ENCODE results near the gene RAC2.
"Not testable (repeated sequence)": the region's sequence is repeated elsewhere in the genome, so short reads cannot be mapped to it uniquely, and the experiment has no call there.

The RAC2 gene

DNA sequence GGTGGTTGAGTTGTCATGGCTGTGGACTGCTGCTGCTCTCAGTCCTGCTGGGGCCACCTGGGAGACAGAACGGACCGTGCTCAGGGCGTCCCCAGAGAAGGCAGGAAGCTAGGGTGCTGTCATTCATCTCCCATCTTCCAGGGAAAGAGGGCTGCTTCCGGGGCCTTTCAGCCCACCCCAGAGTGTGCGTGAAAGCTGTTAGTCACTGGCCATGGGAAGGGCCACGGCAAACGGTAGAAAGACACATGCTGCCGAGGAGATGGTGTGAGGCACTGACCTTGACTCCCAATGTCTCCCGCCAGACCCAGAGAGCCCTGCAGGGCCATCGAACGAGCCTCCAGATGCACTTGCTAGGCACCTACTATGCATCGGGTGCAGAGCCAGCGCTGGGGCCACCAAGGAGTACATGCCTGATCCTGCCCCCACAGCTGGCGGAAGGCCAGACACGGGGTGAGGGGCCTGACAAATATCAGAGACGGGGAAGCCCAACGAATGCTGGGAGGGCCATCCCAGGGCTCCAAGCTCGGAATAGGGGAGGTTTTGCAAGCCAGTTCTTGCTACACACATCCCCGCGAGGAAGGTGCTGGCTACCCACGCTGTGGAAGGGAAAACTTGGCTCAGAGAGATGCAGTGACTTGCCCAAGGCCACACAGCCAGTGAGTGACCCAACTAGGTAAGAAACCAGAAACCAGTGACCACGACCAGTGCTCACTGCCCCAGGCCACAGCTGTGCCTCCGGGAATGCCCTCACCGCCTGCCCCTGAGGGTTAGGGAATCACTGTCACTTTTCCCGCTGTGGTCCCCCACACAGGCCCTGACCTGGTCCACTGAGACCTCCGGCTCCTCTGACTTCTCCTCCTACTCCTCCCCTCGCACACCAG is 10.1 kb downstream of the RAC2 start:
- no peak for DNase-seq

DNA sequence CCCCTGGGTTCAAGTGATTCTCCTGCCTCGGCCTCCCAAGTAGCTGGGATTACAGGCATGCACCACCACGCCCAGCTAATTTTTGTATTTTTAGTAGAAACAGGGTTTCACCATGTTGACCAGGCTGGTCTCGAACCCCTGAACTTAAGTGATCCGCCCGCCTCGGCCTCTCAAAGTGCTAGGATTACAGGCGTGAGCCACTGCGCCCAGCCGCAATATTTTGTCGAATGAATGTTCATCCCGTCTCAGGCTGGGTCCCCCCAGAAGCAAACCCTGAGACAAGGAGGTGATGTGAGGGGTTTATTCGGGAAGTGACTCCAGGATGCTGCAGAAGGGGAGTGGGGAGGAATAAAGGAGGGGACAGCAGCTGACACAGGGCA is 10.7 kb downstream of the RAC2 start:
- DNase-seq: not testable (repeated sequence)

DNA sequence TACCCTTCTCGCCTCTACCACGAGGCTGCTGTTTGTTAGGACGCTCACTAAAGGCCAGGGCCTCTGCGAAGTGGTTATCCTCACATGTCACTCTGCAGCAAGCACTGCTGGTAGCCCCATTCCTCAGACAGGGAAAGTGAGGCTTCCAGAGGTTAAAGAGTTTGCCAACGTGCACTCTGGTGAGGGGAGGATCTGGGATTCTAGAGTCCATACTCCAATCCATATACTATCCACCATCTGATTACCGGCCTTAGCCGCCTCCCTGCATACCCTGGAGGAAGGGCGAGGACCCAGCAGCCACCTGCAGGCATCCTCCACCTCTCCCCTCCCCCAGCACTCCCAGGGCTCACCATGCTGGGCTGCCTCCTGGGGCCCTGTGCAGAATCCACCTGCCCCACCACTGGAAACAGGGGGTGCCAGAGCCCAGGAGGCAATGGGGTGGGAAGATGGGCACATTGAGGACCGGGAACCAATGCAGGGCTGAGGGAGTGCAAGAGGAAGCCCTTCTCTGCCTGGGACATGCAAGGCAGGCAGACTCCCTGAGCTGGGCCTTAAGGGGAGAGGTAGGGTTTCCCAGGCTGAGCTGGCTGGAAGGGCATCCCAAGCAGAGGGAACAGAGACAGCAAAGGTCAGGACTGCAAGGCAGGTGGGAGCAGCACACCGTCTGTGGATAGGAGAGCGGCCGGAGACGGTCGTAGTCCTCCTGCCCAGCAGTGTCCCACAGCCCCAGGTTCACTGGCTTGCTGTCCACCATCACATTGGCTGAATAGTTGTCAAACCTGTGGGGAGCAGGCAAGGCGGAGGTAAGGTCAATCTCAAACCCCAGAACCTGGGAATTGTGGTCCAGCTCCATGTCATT is 11.7 kb downstream of the RAC2 start:
- DNase-seq: no peak

DNA sequence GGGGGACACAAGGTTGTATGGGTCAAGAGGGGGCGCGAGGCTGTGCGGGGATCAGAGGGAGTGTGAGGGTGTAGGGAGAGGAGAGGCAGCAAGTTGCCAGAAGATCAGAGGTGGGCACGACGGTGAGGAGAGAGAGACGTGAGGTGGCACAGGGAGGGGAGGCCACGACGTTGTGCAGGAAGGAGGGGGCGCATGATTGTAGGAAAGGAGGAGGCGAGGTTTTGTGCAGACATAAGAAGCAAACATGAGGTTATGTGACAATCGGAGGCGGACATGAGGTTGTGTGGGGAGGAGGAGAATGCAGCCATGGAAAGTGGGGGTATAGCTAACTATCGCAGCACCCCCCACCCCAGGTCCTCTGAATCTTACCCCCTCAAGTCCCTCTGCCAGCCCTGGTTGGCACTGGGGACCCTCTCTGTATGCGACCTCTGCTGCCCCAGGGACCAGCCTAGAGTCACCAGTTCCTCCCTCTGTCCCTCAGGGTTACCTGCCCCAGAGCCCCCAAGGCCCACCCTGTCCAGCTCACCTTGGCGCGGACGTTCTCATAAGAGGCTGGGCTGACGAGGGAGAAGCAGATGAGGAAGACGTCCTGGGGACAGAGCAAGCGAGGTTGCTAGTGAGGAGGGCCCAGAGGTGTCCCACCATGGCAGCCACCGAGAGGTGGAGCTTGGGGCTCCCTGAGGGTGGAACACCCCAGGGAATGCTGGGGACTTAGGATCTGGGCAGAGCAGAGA is 12.5 kb downstream of the RAC2 start:
- no peak for DNase-seq

DNA sequence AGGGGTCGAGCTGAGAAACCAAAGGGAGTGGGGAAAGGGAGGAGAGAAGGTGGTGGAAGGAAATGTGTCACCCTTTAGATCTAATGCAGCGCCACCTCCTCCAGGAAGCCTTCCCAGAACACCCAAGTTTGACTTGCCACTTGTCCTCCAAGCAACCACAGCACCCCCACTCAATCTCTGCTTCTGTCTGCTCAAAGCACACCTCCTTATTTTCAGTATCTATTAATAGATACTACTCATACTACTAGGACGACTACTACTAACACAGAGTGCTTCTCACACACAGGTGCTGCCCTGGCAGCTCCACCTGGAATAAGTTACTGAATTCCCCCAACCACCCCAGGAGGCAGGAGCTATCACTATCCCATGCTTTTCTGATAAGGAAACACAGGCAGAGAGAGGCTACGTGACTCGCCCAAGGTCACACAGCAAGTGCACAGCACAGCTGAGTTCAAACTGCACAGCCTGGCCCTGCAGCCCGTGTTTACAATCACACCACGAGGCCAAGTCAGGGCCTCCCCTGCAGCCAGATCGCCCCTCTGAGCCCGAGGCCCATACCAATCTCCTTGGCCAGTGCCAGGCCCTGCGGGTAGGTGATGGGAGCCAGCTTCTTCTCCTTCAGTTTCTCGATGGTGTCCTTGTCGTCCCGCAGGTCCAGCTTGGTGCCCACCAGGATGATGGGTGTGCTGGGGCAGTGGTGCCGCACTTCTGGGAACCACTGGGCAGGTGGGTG is 13.2 kb downstream of the RAC2 start:
- no peak for DNase-seq

DNA sequence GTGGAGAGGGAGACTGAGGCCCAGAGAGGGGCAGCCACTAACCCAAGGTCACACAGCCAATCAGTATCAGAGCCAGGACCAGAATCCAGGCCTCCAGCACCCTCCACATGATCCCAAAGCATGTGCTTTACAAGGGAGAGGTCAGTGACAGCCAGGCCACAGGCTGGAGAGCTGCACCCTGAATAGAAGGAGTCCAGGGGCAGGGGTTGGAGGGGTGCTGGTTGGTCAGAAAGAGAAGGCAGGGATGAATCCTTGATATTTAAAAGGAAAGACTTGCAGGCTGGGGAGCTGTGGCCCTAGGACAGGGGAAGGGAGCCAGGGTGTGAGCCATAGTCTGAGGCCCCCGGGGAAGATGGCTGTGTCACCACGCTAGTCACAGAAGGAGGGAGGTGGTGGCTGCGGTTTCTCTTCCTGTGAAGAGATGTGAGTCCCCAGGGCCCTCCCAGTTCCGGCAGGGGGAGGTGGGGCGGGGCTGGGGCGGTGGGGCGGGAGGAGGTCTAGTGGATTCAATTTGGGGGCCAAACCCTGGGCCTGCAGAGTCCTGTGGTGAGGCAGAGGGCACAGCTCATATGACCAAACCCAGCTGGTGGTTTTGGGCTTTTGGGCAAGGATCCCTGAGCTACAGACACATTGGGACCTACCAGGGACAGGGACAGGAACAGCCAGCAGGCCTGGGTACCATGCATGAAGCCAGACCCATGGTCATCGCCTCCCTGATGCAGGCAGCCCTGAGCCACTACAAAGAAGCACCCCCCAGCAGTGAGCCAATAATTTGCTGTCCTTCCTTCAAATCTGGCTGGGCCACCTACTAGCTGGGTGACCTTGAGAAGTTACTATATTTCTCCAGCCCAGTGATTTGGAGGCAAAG is 14.0 kb downstream of the RAC2 start:
- DNase-seq: no peak

DNA sequence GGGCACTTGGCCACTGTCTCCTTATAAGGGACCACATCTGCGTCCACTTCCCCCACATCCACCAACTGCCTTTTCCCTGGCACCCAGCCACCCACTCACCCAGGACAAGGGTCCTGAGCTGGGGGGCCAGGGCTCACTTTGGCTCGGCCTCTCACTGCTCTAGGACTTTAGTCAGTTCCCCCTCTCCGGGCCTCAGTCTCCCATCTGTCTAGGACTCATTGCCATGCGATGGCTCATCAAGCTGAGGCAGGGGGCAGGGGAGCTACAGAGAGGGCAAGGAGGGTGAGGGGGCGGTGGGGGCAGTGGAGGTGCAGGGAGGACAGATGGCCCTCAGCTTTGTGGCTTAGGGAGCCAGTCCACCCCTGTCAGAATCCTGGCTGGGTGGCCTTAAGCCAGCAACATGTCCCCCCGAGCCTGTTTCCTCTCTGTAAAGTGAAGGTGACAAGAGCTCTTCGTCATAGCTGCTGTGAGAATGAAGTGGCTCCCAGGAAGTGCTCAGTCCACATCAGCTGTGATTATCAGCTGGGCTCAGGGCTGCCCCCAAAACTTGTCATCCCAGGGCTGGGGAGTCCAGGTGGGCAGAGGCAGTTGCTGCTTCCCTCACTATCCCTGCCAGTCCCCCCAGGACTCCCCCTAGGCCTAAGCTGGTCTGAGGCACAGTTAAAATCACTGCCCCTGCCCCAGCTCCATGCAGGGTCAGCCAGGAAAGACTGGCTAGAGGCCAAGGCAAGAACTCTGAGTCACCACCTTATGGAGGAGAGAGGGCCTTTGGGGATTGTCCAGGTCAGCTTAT is 14.9 kb downstream of the RAC2 start:
- DNase-seq: no peak

DNA sequence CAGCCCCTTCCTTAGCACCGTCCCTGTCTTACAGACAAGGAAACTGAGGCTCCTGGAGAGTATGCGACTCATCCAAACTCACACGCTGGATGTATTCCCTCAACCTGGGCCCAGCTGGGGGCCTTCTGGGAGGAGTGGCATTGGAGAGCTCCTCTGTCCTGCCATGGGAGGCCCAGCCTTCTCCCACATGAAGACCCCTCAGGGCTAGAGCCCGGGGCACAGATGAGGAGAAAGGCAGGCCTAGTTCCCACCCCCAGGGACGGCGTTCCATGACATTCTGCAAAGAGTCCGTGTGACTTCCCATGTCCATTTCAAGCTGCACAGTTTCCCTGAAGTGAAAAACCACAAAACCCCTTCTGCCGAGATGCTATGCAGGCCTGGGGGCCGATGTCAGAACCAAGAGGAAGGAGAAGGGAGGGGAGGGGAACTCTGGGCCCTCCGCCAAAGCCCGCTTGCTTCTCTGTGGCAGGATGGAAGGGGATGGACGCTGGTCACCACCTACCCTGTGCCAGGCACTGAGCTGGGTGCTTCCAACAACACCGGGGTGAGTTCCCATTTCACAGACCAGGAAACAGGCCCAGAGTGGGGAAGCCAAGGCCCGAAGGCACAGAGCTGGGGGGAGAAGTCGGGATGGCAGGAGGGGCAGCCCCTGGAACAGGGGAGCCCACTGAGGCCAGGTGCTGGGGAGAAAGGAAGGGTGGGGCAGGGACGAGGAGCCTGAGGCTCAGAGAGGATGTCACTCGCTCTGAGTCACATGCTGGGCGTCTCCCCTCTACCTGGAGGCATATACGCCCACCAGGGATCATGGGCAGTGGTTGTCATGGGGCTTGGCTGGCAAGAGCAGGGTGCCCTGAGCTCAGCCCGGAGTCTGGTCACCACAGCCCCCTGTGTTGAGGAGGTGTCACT is 15.7 kb downstream of the RAC2 start:
- peak in 4 of 14 donors; percentile 7 to 34 (median 18) for DNase-seq

DNA sequence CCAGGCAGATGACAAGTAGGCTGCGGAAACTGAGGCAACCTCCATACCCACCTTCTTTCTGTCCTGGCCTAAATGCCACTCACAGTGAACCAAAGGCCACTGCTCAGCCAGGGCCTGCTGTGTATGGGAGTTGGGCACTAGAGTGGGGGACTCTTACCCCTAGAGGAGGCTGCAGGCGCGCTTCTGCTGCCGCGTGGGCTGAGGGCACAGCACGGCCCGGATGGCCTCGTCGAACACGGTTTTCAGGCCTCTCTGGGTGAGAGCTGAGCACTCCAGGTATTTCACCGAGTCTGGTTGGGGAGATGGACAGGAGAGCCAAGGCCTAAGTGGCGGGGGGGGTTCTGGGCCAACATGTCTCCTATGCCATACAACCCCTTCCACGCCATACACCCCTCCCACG is 17.6 kb downstream of the RAC2 start:
- DNase-seq: no peak

DNA sequence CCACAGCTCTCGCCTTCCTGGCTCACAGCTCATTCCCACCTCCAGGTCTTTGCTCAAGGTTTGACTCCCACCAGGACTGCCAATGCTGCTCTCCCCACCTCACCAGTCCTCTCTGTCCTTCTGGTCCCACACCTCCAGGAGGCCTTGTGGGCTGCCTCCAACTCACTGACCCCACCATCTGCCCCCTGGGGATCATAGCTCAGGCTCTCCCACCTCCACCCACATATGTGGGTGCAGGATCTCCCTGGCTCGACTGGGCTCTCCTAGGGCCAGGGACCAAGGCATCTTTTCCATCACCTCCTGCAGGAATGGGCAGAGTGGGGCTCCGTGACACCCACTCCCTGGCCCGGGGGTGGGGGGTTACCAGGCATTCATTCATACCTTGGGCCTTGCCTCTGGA is 18.0 kb downstream of the RAC2 start:
- no peak for DNase-seq

DNA sequence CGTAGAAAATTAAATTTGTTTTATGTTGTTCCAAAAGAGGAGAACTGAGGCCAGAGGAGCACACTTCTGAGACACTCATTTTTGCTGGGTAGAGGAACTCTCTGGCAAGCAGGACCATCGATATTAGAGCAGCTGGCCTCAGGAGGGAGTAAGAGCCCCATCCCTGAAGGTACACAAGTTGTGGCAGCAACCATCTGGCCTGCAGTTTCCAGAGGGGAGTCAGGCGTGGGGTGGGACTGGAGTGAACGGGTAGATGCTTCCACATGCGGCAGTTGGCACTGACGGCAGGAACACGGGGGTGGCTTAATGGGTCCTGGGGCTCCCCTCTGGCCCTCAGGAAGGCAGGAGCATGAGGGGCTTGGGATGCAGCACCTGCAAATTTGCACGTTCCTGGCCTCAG is 18.6 kb downstream of the RAC2 start:
- no peak for DNase-seq

DNA sequence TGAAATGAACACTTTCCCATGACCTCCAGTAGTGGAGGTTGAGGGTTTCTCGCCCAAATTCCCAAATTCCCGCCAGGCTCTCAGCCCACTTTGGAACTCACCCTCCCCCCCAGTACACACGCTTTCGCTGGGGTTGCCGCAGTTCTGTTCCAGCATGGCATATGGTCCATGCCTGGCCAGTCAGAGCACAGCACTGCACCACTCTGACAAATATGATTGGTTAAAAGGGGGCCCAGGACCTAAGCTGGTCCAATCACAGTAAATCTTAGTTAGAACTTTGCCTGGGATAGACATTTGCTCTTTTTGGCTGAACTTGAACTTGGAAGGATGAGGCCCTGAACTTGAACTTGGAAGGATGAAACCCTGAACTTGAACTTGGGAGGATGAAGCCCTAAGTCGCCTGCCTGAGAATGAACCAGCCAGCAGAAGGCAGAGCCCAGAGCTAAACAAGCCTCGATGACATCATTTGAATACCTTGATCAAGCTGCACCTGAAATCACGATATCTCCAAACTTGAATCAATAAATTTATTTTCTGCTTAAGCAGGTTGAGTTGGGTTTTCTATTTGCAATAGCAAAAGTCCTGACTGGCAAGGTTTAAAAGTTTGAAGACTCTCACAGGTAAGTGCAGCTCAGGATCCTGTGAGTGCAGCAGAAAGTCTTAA is 19.2 kb downstream of the RAC2 start:
- no peak for DNase-seq

DNA sequence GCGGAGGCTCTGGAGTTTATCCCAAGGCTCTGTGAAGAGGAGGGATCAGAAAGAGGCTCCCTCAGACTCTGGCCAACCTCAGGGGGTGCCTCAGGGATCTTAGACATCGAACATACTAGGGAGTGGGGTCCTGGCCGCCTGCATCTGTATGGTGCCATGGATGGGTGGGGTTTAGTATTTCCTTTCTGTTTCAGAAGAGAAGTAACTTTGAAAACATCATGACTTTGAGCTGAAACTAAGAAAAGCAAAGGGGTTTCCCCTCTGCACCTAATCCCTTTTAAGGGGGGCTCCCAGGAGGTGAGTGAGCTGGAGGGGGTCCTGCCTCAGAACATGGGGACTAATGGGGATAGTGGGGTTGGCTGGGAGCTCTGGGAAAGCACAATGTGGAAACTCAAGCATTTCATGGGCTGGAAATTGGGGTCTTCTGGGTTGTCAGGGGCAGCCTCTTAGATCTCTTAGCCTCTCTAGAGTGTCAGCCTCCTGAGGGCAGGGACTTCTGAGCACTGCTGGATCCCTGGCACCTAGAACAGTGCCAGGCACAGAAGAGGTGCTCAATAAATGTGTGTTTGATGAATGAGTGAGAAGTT is 20.0 kb downstream of the RAC2 start:
- no peak for DNase-seq

DNA sequence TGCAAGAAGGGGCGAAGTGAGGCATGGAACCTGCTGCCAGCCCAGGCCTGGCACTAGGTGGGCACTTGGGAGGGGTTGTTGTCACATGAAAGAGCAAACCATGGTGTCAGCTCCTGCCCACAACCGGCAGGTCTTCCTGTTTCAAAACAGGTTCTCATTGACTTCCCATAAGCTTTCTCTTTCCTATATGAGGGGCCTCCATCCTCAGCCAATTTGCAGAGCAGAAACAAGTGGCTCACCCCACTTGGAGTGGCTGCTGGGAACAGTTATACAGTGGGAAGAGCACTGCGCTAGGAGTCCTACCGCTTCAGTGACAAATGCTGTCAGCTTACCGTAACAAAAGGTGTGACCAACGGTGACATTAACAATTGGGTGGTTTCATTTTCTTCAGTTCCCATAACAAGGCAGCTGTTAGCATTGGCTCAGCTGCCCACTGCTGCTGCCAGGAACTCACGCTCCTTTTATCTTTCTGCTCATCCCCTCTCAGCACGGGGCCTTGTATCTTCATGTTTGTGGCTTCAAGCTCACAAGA is 21.6 kb downstream of the RAC2 start:
- no peak for DNase-seq

DNA sequence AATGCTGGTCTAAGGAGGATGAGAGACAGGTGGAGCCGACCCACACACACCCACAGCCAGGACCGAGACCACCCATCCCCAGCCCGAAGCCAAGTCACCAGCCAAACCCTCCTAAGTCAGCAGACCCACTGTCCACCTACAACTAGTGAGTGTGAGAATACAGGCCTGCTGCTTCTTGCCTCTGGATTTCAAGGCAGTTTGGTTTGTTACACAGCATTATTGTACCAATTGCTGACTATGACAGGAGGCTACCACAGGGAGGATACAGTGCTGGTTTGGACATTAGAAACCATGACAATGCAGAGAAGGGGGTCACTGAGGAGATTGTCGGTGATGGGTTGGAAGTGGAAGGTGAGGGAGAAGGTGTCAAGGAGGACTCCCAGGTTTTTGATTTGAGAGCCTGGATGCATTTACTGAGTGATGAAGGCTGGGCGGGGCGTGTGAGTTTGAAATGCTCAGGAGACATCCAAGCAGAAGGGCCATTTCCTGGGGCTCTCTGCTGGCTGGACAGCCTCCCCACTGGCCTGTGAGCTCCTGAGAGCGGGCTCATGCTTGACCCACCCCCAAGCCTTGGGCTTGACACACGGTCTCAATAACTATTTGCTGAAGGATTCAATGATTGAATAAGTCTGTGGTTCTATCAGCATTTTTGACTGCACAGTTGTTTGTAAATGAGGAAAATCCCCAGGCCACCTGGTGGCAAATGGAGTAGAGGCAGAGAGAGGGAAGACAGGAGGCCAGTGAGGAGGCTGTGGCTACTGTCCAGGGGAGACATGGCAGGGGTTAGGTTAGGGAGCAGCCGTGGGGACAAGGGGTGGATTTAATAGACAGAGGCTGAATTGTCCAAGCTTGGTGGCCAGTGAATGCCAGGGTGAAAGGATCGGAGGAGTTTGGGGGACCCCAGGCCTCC is 22.4 kb downstream of the RAC2 start:
- no peak for DNase-seq

DNA sequence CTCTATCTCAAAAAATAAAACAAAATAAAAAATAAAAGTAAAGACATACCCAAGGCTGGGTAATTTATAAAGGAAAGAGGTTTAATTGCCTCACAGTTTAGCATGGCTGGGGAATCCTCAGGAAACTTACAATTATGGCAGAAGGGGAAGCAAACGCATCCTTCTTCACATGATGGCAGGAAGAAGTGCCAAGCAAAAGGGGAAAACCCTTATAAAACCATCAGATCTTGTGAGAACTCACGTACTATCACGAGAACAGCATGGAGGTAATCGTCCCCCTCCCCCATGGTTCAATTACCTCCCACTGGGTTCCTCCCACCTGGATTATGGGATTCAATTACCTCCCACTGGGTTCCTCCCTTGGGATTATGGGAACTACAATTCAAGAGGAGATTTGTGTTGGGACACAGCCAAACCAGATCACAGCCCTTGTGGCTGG is 23.5 kb downstream of the RAC2 start:
- no peak for DNase-seq

DNA sequence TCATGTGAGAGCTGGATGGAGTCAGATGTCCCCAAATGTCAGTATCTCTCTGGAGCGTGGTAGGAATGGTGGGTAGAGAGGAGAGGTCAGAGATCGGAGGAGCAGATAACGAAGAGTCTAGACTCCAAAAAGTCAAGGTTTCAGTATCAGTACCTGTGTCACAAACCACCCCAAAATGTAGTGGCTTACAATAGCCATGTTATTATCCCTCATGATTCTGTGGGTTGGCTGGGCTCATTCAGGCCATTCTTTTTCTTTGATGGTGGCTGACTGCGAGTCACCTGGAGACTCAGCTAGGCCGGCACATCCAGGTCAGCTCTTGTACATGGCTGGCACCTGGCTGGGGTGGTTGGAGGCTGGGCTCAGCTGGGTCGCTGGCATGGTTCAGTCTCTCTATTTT is 24.5 kb downstream of the RAC2 start:
- no peak for DNase-seq

Data from C1 segment of cervical spinal cord (tissue), 14 donors.